HG02798 (cell line): ENCODE results near the gene PTER.

Experiments
- ATAC-seq: cut with Tn5 transposase; IDR thresholded peaks from one replicate; pipeline ENCODE4 v1.9.1; 2021; ENCODE audit warnings: mild to moderate bottlenecking; ENCODE audit not compliant: unreplicated experiment, poor library complexity

Gene PTER

GRCh38 chr10:16527452-16527851 lies 90.6 kb downstream of the PTER start:
- ATAC-seq, result no peak

- ATAC-seq, result no peak
Measured at GRCh38 chr10:16529853-16530252, 93.0 kb downstream of the PTER start.

GRCh38 chr10:16536155-16536554 lies 99.3 kb downstream of the PTER start:
- ATAC-seq, result no peak

- ATAC-seq, result no peak
Measured at GRCh38 chr10:16544099-16544498, 107.3 kb downstream of the PTER start.

GRCh38 chr10:16544591-16544990 lies 107.8 kb downstream of the PTER start:
- ATAC-seq, result no peak

- ATAC-seq, result peak; percentile 75
Measured at GRCh38 chr10:16545116-16545736, 108.4 kb downstream of the PTER start.

- no peak for ATAC-seq
Measured at GRCh38 chr10:16547973-16548372, 111.2 kb downstream of the PTER start.

- no peak for ATAC-seq
Measured at GRCh38 chr10:16559236-16559773, 122.5 kb downstream of the PTER start.

GRCh38 chr10:16562891-16563290 lies 126.1 kb downstream of the PTER start:
- ATAC-seq, result no peak
